Activated T-helper 1 cell treated with anti-CD3 and anti-CD28 coated beads, Interleukin-2, amount 50 U/mL, for 16 hours (primary cell): ENCODE results near the gene ADARB1.

Experiments used
- DNase-seq, 2 donors: peaks; one replicate each; pipeline ENCODE4 v3.0.0-alpha.2; 2020; ENCODE audit warnings: low read depth in 1 of 2, low spot score in 1 of 2

ADARB1 gene

DNA sequence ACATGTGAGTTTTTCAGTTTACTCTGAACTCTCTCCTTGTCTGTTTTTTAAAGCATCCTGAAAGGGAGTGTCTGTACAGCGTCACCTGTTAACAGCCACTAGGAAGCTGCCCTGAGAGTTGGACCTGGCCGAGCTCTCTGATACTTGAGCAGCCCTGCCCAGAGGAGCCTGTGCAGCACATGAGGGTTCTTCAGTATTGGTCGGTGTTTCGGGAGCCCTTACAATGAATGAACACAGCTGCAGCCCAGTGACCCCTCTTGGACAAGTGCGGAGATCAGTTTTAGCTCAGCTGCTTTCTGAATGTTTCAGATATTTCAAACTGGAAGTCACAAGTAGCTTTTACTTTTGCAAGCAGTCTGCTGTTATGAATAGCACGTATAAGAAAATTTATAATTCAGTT is 39.2 kb downstream of the ADARB1 start:
- no peak for DNase-seq

DNA sequence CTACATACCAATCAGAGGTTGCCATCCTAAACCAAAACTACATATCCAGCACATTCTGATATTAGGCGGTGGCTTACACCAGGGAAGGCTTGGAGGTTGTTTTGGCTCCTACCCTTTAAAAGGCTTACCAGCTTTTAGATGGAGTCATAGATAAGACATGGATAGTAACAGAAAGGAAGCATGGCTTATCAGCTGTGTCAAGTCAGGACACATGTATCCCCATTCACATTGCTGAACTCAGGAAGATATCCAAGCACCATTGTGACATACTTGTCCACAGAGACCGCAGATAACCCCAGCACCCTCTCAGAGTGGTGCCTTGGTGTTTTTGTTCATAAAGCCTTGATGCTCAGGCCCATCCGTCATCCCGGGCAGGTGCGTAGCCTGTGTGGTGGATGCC is 39.7 kb downstream of the ADARB1 start:
- no peak for DNase-seq

DNA sequence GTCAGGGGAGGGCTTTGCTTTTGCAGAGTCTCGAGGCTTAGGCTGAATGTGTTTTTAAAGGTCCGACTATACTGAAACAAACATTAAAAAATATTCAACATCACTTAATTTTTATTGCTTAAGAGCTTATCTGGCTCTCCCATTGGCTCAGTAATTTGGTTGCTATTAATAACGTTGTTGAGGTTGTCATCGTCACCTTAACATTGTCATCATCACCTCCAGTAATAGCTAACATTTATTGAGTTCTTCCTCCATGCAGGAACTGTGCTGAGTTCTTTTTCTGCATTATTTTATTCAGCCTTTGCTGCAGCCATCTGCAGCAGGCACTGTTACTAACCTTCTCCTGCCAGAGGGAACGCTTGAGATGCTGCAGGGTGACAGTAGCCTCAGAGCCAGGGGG is 40.1 kb downstream of the ADARB1 start:
- no peak for DNase-seq

DNA sequence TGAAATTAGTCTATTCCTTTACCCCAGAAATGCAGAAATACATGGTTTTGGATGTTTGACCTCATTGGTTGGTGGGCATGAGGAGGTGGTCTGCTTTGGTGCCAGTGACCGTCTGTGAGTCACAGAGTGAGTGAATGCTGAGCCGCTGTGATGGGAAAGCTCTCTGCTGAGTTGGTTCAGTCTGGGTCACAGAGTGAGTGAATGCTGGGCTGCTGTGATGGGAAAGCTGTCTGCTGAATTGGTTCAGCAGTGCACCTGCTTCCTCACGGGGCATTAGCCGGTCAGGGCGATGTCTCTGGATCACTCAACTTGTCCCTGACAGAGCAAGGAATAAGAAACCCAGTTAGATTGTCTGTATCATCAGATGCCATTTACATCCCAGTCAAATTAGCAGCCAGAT is 40.8 kb downstream of the ADARB1 start:
- DNase-seq, result no peak

DNA sequence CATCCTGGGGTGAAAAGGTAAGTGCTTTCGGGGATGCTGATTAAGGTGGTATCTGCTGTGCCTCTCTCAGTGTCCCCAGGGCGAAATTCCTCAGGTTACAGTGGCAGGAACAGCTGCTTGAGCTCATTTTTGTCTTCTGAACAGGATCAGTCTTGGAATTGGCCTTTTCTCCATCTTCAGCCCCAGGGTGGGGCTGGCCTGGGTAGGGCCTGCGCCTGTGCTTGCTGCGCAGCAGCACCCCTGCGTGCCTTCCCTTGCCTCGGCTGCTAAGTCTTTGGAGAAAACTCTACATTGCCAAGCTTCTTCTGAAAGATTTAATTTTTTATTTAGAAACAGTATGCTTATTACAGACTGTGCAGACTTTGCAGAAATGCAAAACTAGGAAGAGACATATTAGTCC is 41.7 kb downstream of the ADARB1 start:
- DNase-seq, result no peak

DNA sequence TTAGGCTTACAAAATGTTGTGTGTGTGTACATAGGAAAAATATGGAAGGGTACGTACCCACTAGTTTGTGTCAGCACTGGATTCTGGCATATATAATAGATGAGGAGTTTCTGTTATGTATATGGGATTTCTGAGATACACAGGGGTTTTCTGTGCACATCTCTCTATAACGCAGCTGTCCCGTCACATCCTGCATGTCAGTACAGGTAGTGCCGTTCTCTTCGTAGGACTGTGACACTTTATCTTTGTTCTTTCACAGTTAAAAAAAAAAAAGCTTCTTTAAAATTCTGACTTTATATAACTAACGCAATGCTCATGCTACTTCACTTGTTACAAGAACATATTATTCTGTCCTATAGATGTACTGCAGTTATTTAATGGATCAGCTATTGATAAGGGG is 42.9 kb downstream of the ADARB1 start:
- DNase-seq, result no peak

DNA sequence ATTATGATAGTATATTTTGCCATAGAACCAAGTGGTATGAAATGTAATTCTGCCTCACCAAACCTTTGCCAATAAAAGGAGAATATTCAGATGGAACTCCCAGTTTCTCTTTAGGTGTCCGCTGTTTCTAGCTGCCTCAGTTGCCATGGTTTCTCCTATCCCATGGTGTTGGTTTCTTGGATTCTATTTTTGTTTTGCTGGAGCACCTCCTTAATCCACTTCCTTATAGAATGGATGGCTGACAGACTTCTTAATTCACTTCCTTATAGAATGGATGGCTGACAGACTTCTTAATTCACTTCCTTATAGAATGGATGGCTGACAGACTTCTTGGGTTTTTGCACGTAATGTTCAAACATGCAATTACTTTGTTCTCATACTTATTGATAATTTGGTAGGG is 43.7 kb downstream of the ADARB1 start:
- no peak for DNase-seq

DNA sequence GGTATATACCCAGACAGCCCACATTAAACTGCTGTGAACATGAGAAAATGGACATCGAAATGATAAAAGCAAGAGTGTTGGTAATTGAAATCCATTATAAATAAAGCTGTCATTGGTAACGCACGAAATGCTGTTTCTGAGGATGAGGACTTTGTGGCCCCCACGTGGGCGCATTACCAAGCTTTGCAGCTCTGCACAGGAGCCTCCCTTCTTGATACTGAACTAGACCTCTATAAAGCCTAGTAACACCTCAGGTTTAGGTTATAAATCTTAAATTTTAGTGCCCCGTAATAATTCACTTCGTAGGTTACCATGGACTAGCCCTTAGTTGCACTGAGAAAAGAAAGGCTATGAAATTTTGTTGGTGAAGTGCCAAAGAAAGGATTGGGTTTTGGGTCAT is 45.4 kb downstream of the ADARB1 start:
- DNase-seq, result no peak

DNA sequence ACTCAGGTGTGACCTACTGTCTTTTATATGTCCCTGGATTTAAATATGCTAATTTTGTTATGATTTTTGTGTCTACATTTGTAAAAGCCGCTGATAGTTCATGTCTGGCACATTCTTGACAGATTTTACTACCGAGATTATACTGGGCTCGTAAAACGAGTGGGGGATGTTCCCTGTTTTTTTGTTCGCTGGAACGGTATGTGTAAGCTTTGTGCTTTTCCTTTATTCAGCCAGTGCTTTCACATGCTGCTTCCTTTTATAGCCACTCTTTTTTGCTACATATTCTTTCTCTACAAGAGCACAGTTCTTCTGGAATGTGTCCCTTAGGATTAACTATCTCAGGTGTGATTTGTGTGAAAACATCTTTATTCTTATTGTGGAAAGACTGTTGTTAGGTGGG is 46.6 kb downstream of the ADARB1 start:
- no peak for DNase-seq

DNA sequence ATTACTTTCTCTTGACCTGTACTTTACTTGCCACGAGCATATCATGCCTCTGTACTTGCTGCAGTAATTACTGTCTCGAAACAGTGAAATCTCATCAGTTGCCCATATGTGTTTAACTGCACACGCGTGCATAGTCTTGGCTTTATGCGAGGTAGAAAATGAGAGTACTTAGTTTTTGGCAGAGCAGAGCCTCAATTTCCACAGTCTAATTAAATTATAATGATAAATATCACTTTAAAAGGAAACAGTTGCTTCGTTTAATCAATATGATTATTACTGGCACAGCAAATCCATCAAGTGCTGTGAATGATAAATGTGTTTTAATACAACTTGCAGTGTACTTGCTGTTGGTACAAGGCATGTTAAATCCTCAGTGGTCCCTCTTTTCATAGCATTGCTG is 47.6 kb downstream of the ADARB1 start:
- DNase-seq, result no peak

DNA sequence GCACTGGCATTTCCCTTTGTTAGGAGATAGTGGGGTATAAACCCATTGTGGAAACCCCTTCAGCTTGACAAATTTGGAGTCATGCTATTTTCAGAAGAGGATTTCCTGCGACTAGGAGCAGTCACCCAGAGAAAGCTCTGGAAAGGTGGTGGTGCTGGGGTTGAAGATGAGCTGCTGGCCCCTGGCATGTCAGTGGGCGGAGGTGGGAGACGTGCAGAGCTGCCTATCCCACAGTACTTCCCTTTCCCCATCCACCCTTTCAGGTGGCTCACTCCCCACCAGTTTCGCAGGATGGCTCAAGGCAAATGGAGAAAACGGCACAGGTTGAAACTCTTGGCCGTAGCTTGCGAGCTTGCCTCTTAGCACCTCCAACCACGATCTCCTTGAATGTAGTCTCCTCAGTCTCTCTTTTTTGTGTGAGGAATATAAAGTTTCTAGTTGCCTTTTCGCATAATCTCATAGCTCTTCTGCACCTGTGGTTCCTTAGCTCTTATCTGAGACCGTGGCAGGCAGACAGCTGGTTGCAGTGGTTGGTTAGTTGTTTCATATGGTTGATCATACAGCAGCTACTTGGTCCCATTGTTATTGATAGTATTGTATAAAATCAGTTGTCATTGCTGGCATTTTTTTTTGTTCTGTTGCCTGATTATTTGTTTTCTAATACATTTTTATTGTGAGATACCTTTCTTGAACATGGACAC is 48.2 kb downstream of the ADARB1 start:
- no peak for DNase-seq

DNA sequence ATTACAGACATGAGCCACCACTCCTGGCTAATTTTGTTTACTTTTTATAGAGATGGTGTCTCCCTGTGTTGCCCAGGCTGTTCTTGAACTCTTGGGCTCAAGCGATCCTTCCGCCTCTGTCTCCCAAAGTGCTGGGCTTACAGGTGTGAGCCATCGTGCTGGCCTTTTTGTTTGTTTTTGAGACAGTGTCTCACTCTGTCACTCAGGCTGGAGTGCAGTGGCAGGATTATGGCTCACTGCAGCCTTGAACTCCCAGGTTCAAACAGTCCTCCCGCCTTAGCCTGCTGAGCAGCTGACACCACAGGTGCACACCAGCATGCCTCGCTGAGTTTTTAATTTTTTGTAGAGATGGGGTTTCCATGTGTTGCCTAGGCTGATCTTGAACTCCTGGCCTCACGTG is 49.1 kb downstream of the ADARB1 start:
- DNase-seq, result no peak

DNA sequence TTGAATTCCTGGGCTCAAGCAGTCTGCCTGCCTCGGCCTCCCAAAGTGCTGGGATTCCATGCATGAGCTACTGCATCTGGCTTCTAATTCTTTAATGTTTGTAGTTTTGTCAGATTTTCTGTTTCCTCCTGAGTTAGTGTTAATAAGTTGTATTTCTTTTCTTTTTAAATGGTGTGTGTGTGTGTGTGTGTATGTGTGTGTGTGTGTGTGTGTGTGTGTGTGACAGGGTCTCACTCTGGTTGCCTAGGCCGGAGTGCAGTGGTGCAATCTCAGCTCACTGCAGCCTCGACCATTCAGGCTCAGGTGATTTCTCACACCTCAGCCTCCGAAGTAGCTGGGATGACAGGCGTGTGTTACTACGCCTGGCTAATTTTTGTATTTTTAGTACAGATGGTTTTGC is 50.2 kb downstream of the ADARB1 start:
- DNase-seq, result no peak

DNA sequence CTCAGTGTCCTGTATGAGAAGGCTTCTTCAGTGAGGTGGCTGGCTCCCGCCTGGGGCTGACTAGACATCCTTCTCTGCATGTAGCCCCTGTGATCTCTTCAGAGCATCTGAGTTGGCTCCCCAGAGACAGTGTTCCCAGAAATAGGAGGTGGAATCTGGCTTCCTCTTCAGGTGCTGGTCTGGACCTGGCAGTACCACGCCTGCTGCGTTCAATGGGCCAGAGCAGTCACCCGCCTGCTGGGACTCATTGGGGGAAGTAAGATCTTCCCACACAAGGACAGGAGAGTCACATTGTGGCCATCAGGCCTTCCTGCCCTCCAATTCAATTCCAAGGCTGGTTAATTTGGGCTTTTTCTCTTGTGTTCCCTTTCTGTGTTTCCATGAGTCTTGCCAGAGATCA is 51.0 kb downstream of the ADARB1 start:
- DNase-seq, result no peak

DNA sequence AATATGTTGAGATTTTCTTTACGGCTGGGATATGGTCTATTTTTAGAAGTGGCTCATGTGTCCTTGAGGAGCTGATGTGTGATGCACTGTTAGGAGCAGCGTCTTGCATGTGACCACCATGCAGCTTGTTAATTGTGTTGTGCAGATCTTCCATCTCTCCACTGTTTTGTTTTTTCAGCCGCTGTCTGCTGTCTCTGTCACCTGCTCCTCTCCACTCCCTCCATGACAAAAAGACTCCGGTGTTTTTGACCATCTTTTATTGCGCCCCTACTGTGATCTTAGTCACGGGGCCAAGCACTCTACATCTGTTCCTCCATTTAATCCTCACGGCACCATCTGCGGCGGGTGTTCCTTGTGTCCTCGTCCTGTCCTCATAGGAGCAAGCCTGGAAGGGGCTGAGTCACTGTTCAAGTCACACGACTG is 51.8 kb downstream of the ADARB1 start:
- no peak for DNase-seq

DNA sequence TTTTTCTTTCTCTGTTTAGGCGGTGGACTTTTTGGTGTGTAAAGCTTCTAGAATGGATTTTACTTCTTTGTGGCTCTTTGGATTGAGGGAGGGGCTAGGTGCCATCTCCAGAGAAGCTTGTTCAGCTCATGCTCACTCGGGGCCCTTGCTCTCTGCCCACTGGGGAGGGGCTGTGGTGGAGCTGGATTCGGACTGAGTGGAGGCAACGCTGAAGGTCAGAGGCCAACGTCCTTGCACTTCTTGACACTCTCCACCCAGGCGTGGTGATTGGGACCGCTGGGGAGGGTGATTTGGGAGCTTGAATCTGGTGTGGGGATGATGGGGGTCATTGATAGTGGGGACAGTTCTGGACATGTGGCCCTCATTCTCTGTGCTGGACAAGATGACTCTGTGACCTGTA is 52.6 kb downstream of the ADARB1 start:
- no peak for DNase-seq

DNA sequence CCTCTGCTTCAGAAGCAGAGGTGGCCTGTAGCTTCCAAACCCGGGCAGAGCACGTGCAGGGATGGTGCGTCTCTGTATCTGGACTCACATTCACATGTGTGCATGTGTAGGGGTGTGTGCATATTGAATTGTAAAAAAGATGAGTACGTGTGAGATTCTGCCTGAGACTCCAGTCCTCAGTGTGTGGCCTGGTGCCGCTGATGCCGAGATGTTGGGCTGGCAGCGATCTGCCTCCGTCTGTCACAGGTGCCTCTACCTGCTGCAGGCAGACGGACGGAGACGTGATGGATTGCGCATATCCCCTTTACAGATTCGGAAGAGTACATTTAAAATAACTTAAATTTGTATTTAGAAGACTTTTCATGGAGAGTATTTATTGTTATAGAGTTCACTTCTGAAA is 53.6 kb downstream of the ADARB1 start:
- no peak for DNase-seq

DNA sequence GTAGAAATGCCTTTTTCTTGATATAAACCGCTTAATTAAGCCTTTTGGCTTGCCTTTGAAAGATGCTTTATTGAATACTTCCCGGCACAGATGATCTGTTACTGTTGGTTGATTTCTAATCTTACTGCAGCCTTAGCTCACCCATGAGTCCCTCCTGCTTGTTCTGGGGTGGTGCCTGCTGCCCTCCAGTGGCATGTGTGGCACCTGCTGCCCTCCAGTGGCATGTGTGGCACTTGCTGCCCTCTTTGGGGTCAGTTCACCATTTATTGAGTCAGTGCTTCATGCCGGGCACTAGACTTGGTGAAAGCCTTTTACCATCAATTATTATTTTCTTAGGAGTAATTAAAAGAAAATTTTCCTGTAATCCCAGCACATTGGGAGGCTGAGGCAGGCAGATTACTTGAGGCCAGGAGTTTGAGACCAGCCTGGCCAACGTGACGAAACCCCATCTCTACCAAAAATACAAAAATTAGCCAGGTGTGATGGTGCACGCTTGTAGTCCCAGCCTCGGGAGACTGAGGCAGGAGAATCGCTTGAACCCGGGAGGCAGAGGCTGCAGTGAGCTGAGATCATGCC is 54.3 kb downstream of the ADARB1 start:
- peak; percentile 48 to 55 for DNase-seq

DNA sequence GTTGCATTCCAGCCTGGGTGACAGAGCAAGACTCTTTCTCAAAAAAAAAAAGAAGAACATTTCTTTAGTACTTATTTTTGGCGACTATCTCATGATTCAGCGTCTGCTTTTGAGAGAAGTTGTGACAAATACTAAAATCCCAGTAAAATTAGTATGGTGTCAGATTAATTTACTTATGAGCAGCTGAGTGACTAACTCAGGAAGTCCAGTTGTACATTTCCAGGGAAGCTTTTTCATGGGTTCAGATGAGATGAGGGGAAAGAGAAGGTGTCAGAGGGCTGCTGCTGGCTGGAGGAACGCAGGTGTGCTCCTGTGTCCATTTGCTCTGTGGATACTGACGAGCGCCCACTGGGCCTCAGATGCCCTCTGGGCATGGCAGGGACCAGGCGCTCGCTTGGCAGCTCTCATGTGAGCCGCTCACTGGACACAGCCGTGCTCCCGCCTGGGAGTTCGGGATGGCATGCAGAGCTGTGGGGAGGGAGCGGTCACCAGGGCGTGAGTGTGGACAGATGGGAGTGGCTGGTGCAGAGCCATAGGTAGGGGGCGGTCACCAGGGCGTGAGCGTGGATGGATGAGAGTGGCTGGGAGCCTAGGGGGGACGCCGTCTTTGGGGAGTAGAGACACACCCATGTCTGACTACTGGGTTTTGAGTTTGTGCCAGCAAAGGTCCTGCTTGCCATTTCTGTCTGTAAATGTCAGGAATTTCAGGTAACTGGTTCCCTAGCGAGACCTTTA is 55.0 kb downstream of the ADARB1 start:
- DNase-seq, result no peak

DNA sequence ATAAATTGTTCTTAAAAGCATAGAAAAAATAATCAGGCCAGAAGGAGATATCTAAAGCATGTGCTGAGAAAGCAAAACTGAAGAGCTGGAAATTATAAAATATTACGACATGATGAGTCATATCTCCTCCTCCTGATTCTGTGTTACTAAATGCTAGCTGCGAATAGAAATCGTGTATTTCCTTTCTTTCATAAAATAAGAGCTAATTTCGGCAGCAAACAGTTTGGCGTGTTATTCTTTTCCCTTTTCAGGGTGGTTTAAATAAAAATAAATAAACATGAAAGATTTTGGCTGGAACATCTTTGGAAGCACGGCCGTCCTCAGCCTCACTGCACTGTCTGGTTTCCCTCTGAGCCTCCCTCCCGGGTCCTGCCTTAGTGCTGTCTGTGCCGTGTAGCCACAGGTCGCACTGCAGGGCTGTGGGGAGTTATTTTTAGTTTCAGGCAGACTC is 56.0 kb downstream of the ADARB1 start:
- no peak for DNase-seq

DNA sequence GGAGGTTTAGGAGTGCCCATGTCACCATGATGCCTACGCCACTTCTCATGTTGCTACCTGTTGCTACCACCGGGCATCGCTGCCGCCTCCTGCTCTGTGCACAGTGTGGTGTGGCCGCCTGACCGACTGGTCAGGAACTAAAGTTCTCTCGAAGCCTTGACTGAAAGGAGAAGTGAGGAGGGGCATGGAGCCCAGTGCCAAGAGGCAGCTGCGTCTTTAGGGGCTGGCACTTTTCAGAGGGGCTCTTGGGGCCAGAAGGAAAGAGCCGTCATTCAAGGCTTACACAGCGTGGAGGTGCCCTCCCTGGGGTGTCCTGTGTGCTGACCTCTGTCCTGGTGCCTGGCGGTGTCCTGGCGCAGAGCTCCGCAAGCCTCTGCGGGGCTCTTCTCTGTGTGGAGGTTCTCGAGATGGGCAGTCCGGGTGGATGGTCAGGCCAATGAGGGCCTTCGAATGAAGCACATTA is 57.2 kb downstream of the ADARB1 start:
- DNase-seq, result no peak

DNA sequence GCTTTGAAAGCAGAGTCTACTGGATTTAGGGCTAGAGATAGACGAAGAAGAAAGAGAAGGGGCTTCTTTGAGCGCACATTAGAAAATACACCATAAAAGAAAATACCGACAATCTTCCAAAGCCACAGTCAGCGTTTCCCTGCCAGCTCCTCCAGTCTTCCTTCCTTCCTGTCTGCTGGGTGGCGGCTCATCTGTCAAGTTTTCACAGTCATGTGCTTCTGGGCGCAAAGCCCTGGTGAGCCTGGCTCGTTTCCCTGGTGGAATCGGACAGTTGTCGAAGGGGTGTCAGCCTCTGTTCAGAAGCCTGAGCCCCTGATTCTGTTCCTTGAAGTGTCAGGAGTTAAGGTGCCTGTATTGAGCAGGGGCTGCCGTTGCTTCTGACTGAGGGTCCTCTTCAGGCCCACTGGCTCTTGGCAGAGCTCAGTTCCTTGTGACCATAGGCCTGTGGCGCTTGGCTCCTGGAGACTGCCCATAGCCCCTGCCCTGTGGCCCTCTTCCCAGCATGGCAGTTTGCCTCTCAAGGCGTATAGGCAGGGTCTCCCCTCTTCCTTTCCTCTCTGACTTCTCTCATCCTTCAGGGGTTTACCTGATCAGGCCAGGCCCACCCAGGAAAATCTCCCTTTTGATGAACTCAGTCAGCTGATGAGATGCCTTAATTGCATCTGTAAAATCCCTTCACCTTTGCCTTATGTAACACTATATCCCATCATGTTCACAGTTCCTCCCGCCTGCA is 58.6 kb downstream of the ADARB1 start:
- no peak for DNase-seq
